ENCODE data around the gene CES4A. TPM values are rescaled to one million over a fixed set of nuclear protein-coding genes. Genes with fewer than 3 reads are reported as not detected.

Gene CES4A
- total and polyA plus RNA-seq, 2 of the 13 experiments (the other 11 are each of a cell fraction or from before 2014, with no cell fraction given), result 0.09 to 0.17 TPM

DNA sequence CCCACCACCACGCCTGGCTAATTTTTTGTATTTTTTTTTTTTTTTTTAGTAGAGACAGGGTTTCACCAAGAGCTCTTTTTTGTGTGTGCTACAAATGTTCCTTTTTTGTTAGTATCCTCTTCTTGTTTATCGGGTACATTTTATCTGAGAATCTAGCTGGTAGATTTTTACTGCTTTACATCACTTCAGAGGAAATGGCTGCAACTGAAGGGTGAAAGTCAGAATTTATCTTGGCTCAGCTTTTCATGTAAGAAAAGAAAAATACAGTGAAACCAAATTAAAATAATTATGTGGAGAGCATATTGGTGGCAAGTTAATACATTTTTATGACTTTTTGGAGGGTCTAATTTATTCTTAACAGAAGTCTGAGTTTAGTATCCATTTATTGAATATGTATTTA lies 66.5 kb downstream of the CES4A start:
- H3K4me2 ChIP-seq (ENCODE audit: low read depth, low read length), result no peak overlapping the region
- H3K9me3 ChIP-seq (ENCODE audit: low read length), result no peaks in the 10 kb centered on the region
- no TSS peak for BruUV-seq (replicated peaks)
- no peak for FAIRE-seq
- peaks cover 17% of the 10 kb centered on the region for H3K4me1 ChIP-seq (ENCODE audit: insufficient read depth, low read length)
- no peak for ATAC-seq
- no peak for TF ChIP-seq ZNF136 (CRISPR knock-in tag; IDR thresholded peaks at IDR 0.05; ENCODE audit: low read depth)
- no peak for TF ChIP-seq HNF1A (IDR thresholded peaks at IDR 0.05; ENCODE audit: low read depth)
- TF ChIP-seq HNF1A (CRISPR knock-in tag; IDR thresholded peaks at IDR 0.05; ENCODE audit: borderline replicate concordance), result no peak
- TF ChIP-seq ZNF615 (CRISPR knock-in tag; IDR thresholded peaks at IDR 0.05; ENCODE audit: borderline replicate concordance), result no peak
- no peak for TF ChIP-seq ZNF605 (CRISPR knock-in tag; IDR thresholded peaks at IDR 0.05)
- TF ChIP-seq EED (CRISPR knock-in tag; IDR thresholded peaks at IDR 0.05), result no peak
- TF ChIP-seq, protein P1, sequence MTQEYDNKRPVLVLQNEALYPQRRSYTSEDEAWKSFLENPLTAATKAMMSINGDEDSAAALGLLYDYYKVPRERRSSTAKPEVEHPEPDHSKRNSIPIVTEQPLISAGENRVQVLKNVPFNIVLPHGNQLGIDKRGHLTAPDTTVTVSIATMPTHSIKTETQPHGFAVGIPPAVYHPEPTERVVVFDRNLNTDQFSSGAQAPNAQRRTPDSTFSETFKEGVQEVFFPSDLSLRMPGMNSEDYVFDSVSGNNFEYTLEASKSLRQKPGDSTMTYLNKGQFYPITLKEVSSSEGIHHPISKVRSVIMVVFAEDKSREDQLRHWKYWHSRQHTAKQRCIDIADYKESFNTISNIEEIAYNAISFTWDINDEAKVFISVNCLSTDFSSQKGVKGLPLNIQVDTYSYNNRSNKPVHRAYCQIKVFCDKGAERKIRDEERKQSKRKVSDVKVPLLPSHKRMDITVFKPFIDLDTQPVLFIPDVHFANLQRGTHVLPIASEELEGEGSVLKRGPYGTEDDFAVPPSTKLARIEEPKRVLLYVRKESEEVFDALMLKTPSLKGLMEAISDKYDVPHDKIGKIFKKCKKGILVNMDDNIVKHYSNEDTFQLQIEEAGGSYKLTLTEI (CRISPR knock-in tag; conservative IDR thresholded peaks at IDR 0.05), result no peak
- TF ChIP-seq NFYC (CRISPR knock-in tag; IDR thresholded peaks at IDR 0.05), result no peak
- TF ChIP-seq ATF7-NPFF (CRISPR knock-in tag; IDR thresholded peaks at IDR 0.05; ENCODE audit: low read depth), result no peak
- TF ChIP-seq ZNF20 (CRISPR knock-in tag; IDR thresholded peaks at IDR 0.05), result no peak
- TF ChIP-seq ZNF646 (CRISPR knock-in tag; IDR thresholded peaks at IDR 0.05), result no peak
- TF ChIP-seq ZNF670 (CRISPR knock-in tag; IDR thresholded peaks at IDR 0.05; ENCODE audit: borderline replicate concordance), result no peak
- no peak overlapping the region for H3K4me3 ChIP-seq (replicated peaks in 1 of 3; ENCODE audit: insufficient read depth in 1 of 3, low read depth in 2 of 3, low read length in 3 of 3)
- H3K79me2 ChIP-seq (ENCODE audit: insufficient read depth, low read length), result peaks cover 53% of the 10 kb centered on the region
- in situ Hi-C loops (cut with HindIII; ENCODE audit: extremely low pct_ligation_motif_present, low pct_unique_long_range_greater_than_20kb), result no loop called here
- no peaks in the 10 kb centered on the region; a peak in 1 of 5 replicates for H3K27me3 ChIP-seq (ENCODE audit: control insufficient read depth in 1 of 2, insufficient read depth in 2 of 2, low read length in 2 of 2)
- WGBS (ENCODE audit: low lambda C conversion rate), result 96% methylated on average over 2 of the region's 2 CpGs
- H3K36me3 ChIP-seq (replicated peaks in 1 of 2; ENCODE audit: control insufficient read depth in 1 of 2, insufficient read depth in 2 of 2, low read length in 2 of 2), result peaks cover 5 to 6% of the 10 kb centered on the region in 2 experiments; a peak in 4 of 5 replicates
- H3K9ac ChIP-seq (ENCODE audit: insufficient read depth, low read depth, low read length), result no peak overlapping the region
- H4K20me1 ChIP-seq (ENCODE audit: insufficient read depth, low read length), result no peaks in the 10 kb centered on the region; the same call in 1 of the 2 replicates
- intact Hi-C loops (cut with micrococcal nuclease; ENCODE audit: unreplicated experiment), result no loop called here
- DNase-seq (ENCODE audit: low spot score), result no peak
- CTCF ChIA-PET (ENCODE audit: low intra/inter-chr PET ratio, low total read pairs), result no interaction called here
- POLR2A ChIA-PET, result no interaction called here
- H3K27ac ChIP-seq (ENCODE audit: extremely low read length, insufficient read depth, low read length), result no peak overlapping the region
- no peak overlapping the region for H2AFZ ChIP-seq (ENCODE audit: low read length)
